IMR-90 (cell line): Measurements from ENCODE around the gene YAF2. TPM values are rescaled to one million over a fixed set of nuclear protein-coding genes. Genes with fewer than 3 reads are reported as not detected.

Experiments used
- ATAC-seq: fragments of 200-7000 bp; cut with Tn5 transposase; 2 replicates; pipeline ENCODE4 v1.9.1; 2020; ENCODE audit warnings: low read depth, mild to moderate bottlenecking, moderate library complexity
- BruUV-seq: library from RNA; stranded (reverse); fragments of 400-500 nt; replicated peaks from 2 replicates; lab custom pipeline; 2021; lab: Mats Ljungman, UMichigan
- CTCF ChIA-PET: fragments of 300-600 bp; formaldehyde crosslinking; extraction: SDS; loops from one replicate; lab custom pipeline; 2021; ENCODE audit warnings: antibody characterized with exemption; lab: Yijun Ruan, JAX
- POLR2A ChIA-PET: fragments of 300-600 bp; sonication (Branson Sonifier 250); formaldehyde crosslinking; loops from one replicate; lab custom pipeline; 2022; ENCODE audit warnings: antibody characterized with exemption; ENCODE audit not compliant: unreplicated experiment; lab: Charles Lee
- DNase-seq: peaks from one replicate; pipeline ENCODE4 v3.0.0; 2013
- H2AFZ ChIP-seq: replicated peaks from 2 replicates; pipeline ENCODE3; 2013; ENCODE audit warnings: low read length, mild to moderate bottlenecking; ENCODE audit not compliant: poor library complexity
- H2AK5ac ChIP-seq: 2 replicates; pipeline ENCODE4 v1.6.1; 2013; ENCODE audit warnings: low read depth, low read length, inconsistent platforms
- H2AK9ac ChIP-seq: replicated peaks from 2 replicates; pipeline ENCODE3; 2013; ENCODE audit warnings: mild to moderate bottlenecking, low read depth, low read length, moderate library complexity; ENCODE audit not compliant: poor library complexity
- H2BK120ac ChIP-seq: 2 replicates; pipeline ENCODE4 v1.6.1; 2013; ENCODE audit warnings: low read depth, low read length, inconsistent platforms
- H2BK15ac ChIP-seq: 3 replicates; pipeline ENCODE4 v1.6.1; 2013; ENCODE audit warnings: low read depth, low read length, inconsistent platforms
- H2BK20ac ChIP-seq: 2 replicates; pipeline ENCODE4 v1.6.1; 2013; ENCODE audit warnings: low read depth, mild to moderate bottlenecking, inconsistent platforms, low read length, moderate library complexity
- H2BK5ac ChIP-seq: 2 replicates; pipeline ENCODE4 v1.6.1; 2013; ENCODE audit warnings: mild to moderate bottlenecking, low read depth, low read length, inconsistent platforms; ENCODE audit not compliant: poor library complexity, severe bottlenecking
- H3K14ac ChIP-seq: replicated peaks from 2 replicates; pipeline ENCODE4 v1.6.1; 2013; ENCODE audit warnings: low read depth, low read length, inconsistent platforms
- H3K18ac ChIP-seq: 2 replicates; pipeline ENCODE4 v1.6.1; 2013; ENCODE audit warnings: low read depth, low read length, control low read depth
- H3K23ac ChIP-seq: 2 replicates; pipeline ENCODE4 v1.6.1; 2013; ENCODE audit warnings: low read depth, low read length, inconsistent platforms
- H3K27ac ChIP-seq: 2 replicates; pipeline ENCODE4 v1.5.1; 2013; ENCODE audit warnings: mild to moderate bottlenecking, control low read depth, low read length; ENCODE audit not compliant: insufficient read depth
- H3K27me3 ChIP-seq: 2 replicates; pipeline ENCODE4 v1.6.1; 2013; ENCODE audit warnings: low read length; ENCODE audit not compliant: control insufficient read depth, insufficient read depth
- H3K36me3 ChIP-seq: 2 replicates; pipeline ENCODE4 v1.6.1; 2013; ENCODE audit warnings: low read length, mixed read lengths; ENCODE audit not compliant: control insufficient read depth, insufficient read depth
- H3K4ac ChIP-seq: 2 replicates; pipeline ENCODE4 v1.6.1; 2013; ENCODE audit warnings: low read depth, low read length, inconsistent platforms
- H3K4me1 ChIP-seq: 2 replicates; pipeline ENCODE4 v1.6.1; 2013; ENCODE audit warnings: low read length, mixed read lengths; ENCODE audit not compliant: control insufficient read depth, insufficient read depth
- H3K4me2 ChIP-seq: 2 replicates; pipeline ENCODE4 v1.6.1; 2013; ENCODE audit warnings: low read depth, mild to moderate bottlenecking, control low read depth, low read length, moderate library complexity
- H3K4me3 ChIP-seq: 2 replicates; pipeline ENCODE4 v1.5.1; 2013; ENCODE audit warnings: low read depth, mild to moderate bottlenecking, control low read depth, low read length, moderate library complexity; ENCODE audit not compliant: insufficient read depth
- H3K56ac ChIP-seq: 2 replicates; pipeline ENCODE4 v1.6.1; 2013; ENCODE audit warnings: low read length, inconsistent platforms; ENCODE audit not compliant: insufficient read depth; ENCODE audit errors: extremely low read depth
- H3K79me1 ChIP-seq, 2 experiments: 2 replicates each; pipeline ENCODE4 v1.6.1; 2013; ENCODE audit warnings: low read length in 2 of 2, inconsistent platforms in 1 of 2, low read depth in 1 of 2
- H3K9ac ChIP-seq: 2 replicates; pipeline ENCODE4 v1.6.1; 2013; ENCODE audit warnings: low read depth, low read length, control low read depth
- H3K9me1 ChIP-seq: 2 replicates; pipeline ENCODE4 v1.6.1; 2013; ENCODE audit warnings: low read length, inconsistent platforms; ENCODE audit not compliant: insufficient read depth
- H3K9me3 ChIP-seq: 2 replicates; pipeline ENCODE4 v1.6.1; 2013; ENCODE audit warnings: low read length; ENCODE audit not compliant: control insufficient read depth, insufficient read depth
- H4K20me1 ChIP-seq: 2 replicates; pipeline ENCODE4 v1.6.1; 2013; ENCODE audit warnings: low read length, inconsistent platforms; ENCODE audit not compliant: insufficient read depth
- H4K5ac ChIP-seq: 2 replicates; pipeline ENCODE4 v1.6.1; 2013; ENCODE audit warnings: mild to moderate bottlenecking, low read depth, low read length, control low read depth
- H4K8ac ChIP-seq, 2 experiments: 2 replicates each; pipeline ENCODE4 v1.6.1; 2013; ENCODE audit warnings: low read depth in 2 of 2, low read length in 2 of 2, control low read depth in 1 of 2, inconsistent platforms in 1 of 2
- H4K91ac ChIP-seq: 2 replicates; pipeline ENCODE4 v1.6.1; 2013; ENCODE audit warnings: low read depth, low read length, inconsistent platforms; ENCODE audit not compliant: insufficient read depth
- BHLHE40 ChIP-seq: fragments of 150-350 bp; IDR thresholded peaks from 2 replicates; pipeline ENCODE4 v1.6.1; 2016; ENCODE audit warnings: mild to moderate bottlenecking, low read depth, low read length
- CEBPB ChIP-seq: IDR thresholded peaks from 2 replicates; pipeline ENCODE4 v1.6.1; 2012; ENCODE audit warnings: low read depth, low read length, improper control_type of control experiment
- CHD1 ChIP-seq: IDR thresholded peaks from 2 replicates; pipeline ENCODE4 v1.6.1; 2012; ENCODE audit warnings: low read depth, low read length, improper control_type of control experiment
- FOS ChIP-seq: fragments of 150-350 bp; IDR thresholded peaks from 2 replicates; pipeline ENCODE4 v1.6.1; 2016; ENCODE audit warnings: low read depth, low read length
- MAFK ChIP-seq: IDR thresholded peaks from 2 replicates; pipeline ENCODE4 v1.6.1; 2012; ENCODE audit warnings: low read depth, low read length, improper control_type of control experiment
- MAZ ChIP-seq: IDR thresholded peaks from 2 replicates; pipeline ENCODE4 v1.6.1; 2012; ENCODE audit warnings: low read depth, mild to moderate bottlenecking, low read length, improper control_type of control experiment, moderate library complexity, borderline replicate concordance
- MXI1 ChIP-seq: IDR thresholded peaks from 2 replicates; pipeline ENCODE4 v1.6.1; 2012; ENCODE audit warnings: low read depth, mild to moderate bottlenecking, low read length, moderate library complexity, borderline replicate concordance
- NFE2L2 ChIP-seq: fragments of 150-350 bp; IDR thresholded peaks from 2 replicates; pipeline ENCODE4 v1.6.1; 2016; ENCODE audit warnings: low read depth, mild to moderate bottlenecking, low read length
- POLR2A ChIP-seq: IDR thresholded peaks from 2 replicates; pipeline ENCODE4 v1.6.1; 2012; ENCODE audit warnings: mild to moderate bottlenecking, low read depth, low read length
- RAD21 ChIP-seq: IDR thresholded peaks from 2 replicates; pipeline ENCODE4 v1.6.1; 2012; ENCODE audit warnings: low read length, improper control_type of control experiment
- RCOR1 ChIP-seq: IDR thresholded peaks from 2 replicates; pipeline ENCODE4 v1.6.1; 2012; ENCODE audit warnings: mild to moderate bottlenecking, low read length, improper control_type of control experiment; ENCODE audit not compliant: insufficient replicate concordance
- RFX5 ChIP-seq: IDR thresholded peaks from 2 replicates; pipeline ENCODE4 v1.8.0; 2012; ENCODE audit warnings: low read depth, mild to moderate bottlenecking, low read length, moderate library complexity
- SMC3 ChIP-seq: fragments of 150-350 bp; IDR thresholded peaks from 2 replicates; pipeline ENCODE4 v1.6.1; 2016; ENCODE audit warnings: low read depth, mild to moderate bottlenecking, antibody characterized with exemption, low read length, moderate library complexity
- USF2 ChIP-seq: fragments of 150-350 bp; IDR thresholded peaks from 2 replicates; pipeline ENCODE4 v1.6.1; 2017; ENCODE audit warnings: mild to moderate bottlenecking, antibody characterized with exemption, low read length, low read depth
- dilution Hi-C: fragments of 300-500 bp; cut with HindIII; formaldehyde crosslinking; loops from one replicate; pipeline ENCODE4 v1.14.3; 2018; ENCODE audit warnings: low sequenced_read_pairs; ENCODE audit not compliant: unreplicated experiment
- in situ Hi-C: fragments of 300-500 bp; cut with MboI; formaldehyde crosslinking; loops from 3 replicates; pipeline ENCODE4 v1.14.3; 2019; ENCODE audit warnings: low sequenced_read_pairs, inconsistent platforms, mixed read lengths
- intact Hi-C: fragments of 100-400 bp; cut with micrococcal nuclease; formaldehyde crosslinking; loops from 2 replicates; pipeline ENCODE4 v1.10.0; 2022
- polyA plus RNA-seq, 3 experiments: library from polyadenylated mRNA; depleted of rRNA; stranded (reverse); fragments of >200 nt; gene quantifications; 2 replicates each; pipeline ENCODE4 v1.2.3, GENCODE V29; 2012; ENCODE audit warnings: low replicate concordance in 1 of 3
- total RNA-seq: library from RNA; depleted of rRNA; stranded (reverse); fragments of >200 nt; gene quantifications from 2 replicates; pipeline ENCODE4 v1.2.3, GENCODE V29; 2012
- TF ChIP-seq, protein P1 (sequence below): fragments of 150-350 bp; IDR thresholded peaks from 2 replicates; pipeline ENCODE4 v1.6.1; 2016; ENCODE audit warnings: low read depth, mild to moderate bottlenecking, low read length, moderate library complexity, borderline replicate concordance
- TF ChIP-seq, protein P2 (sequence below): conservative IDR thresholded peaks from 2 replicates; pipeline ENCODE4 v1.5.1; 2012; ENCODE audit warnings: mild to moderate bottlenecking, low read depth, low read length, improper control_type of control experiment

The YAF2 gene
- total and polyA plus RNA-seq, 2 of the 4 experiments (the other 2 are of a cell fraction), result 7.9 to 14.2 TPM

DNA sequence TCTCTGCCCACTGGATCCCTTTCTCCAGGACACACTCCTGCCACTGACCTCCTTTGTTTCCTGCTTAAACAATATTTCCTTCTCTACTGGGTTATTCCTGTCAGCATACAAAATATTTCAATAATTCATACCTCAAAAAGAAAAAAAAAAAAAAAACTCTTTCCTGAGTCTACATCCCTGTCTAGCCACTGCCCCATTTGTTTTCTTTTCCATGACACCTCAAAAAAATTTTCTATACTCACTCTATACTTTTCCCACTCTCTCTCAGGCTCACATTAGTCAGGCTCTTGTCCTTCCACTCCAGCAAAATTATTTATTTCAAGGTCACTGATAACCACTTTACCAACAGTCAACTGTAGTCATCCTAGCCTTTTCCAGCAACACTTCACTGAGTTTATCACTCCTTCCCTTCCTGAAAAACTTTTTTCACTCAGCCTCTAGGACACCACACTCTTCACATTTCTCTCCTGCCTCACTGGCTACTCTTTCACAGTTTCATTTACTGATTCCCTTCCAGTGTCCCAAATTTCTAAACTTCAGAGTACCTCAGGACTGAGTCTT lies 64.0 kb downstream of the YAF2 start:
- Histone ChIP-seq H2BK5ac (no peak overlapping the region), H3K9me3 (no peaks in the 10 kb centered on the region), H3K14ac (no peak overlapping the region), H3K4me2 (no peak overlapping the region), H3K18ac (no peak overlapping the region), H3K56ac (no peak overlapping the region), H3K79me1 (peaks cover 21 to 28% of the 10 kb centered on the region in 2 experiments; a peak in 3 of 4 replicates), H2AFZ (no peak overlapping the region), H2AK5ac (no peak overlapping the region), H4K20me1 (no peaks in the 10 kb centered on the region), H2BK15ac (no peak overlapping the region), H3K4ac (no peak overlapping the region), H3K4me1 (no peaks in the 10 kb centered on the region), H2BK120ac (no peak overlapping the region), H3K27ac (no peak overlapping the region), H3K36me3 (0 out of 2 replicates have a peak, but pooled peaks cover 4% of the 10 kb centered on the region), H3K4me3 (no peak overlapping the region), H3K23ac (no peak overlapping the region), H2BK20ac (no peak overlapping the region), H3K9me1 (no peaks in the 10 kb centered on the region), H3K27me3 (no peaks in the 10 kb centered on the region), H4K5ac (no peak overlapping the region), H4K91ac (no peak overlapping the region), H2AK9ac (no peak overlapping the region), H3K9ac (no peak overlapping the region), H4K8ac (no peak overlapping the region)
- intact Hi-C loops, result no loop called here
- POLR2A ChIA-PET, result no interaction called here
- DNase-seq (no peak), ATAC-seq (no peak)
- dilution Hi-C loops, result no loop called here
- in situ Hi-C loops, result no loop called here
- TF ChIP-seq POLR2A (no peak), RFX5 (no peak), CEBPB (no peak), USF2 (no peak), RAD21 (no peak), NFE2L2 (no peak), SMC3 (no peak), MXI1 (no peak), MAFK (no peak), BHLHE40 (no peak), RCOR1 (no peak), FOS (no peak), MAZ (no peak), CHD1 (no peak)
- TF ChIP-seq, protein P1, sequence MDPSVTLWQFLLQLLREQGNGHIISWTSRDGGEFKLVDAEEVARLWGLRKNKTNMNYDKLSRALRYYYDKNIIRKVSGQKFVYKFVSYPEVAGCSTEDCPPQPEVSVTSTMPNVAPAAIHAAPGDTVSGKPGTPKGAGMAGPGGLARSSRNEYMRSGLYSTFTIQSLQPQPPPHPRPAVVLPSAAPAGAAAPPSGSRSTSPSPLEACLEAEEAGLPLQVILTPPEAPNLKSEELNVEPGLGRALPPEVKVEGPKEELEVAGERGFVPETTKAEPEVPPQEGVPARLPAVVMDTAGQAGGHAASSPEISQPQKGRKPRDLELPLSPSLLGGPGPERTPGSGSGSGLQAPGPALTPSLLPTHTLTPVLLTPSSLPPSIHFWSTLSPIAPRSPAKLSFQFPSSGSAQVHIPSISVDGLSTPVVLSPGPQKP, result no peak
- TF ChIP-seq, protein P2, sequence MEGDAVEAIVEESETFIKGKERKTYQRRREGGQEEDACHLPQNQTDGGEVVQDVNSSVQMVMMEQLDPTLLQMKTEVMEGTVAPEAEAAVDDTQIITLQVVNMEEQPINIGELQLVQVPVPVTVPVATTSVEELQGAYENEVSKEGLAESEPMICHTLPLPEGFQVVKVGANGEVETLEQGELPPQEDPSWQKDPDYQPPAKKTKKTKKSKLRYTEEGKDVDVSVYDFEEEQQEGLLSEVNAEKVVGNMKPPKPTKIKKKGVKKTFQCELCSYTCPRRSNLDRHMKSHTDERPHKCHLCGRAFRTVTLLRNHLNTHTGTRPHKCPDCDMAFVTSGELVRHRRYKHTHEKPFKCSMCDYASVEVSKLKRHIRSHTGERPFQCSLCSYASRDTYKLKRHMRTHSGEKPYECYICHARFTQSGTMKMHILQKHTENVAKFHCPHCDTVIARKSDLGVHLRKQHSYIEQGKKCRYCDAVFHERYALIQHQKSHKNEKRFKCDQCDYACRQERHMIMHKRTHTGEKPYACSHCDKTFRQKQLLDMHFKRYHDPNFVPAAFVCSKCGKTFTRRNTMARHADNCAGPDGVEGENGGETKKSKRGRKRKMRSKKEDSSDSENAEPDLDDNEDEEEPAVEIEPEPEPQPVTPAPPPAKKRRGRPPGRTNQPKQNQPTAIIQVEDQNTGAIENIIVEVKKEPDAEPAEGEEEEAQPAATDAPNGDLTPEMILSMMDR, result no peak
- BruUV-seq, result no TSS peak
- CTCF ChIA-PET, result no interaction called here
